Measurements from ENCODE around the gene ZNG1F.
"Not testable (repeated sequence)": the region's sequence is repeated elsewhere in the genome, so short reads cannot be mapped to it uniquely, and the experiment has no call there.

ZNG1F gene

GRCh38 chr9:41120696-41121095 is 68.4 kb downstream of the ZNG1F start:
- not testable (repeated sequence) for DNase-seq

GRCh38 chr9:41119719-41120118 is 69.4 kb downstream of the ZNG1F start:
- not testable (repeated sequence) for DNase-seq

DNA sequence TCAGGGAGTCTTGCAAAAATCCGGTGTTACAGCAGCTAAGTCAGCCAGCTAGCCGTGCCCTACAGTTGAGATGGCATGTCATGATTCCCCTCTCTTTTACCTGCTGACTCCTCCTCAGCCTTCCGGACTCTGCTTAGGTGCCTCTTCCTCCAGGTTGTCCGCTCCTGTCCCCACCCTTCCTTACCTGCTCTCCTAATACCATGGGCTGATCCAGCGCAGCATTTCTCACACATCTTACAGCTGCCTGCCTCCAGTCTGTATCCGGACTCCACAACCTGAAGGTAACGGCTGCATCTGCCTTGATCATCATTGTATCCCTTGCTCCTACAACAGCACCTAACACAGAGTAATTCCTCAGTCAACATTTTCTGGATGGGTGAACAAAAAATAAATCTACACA is 69.8 kb downstream of the ZNG1F start:
- not testable (repeated sequence) for DNase-seq

GRCh38 chr9:41113348-41113747 is 75.8 kb downstream of the ZNG1F start:
- not testable (repeated sequence) for DNase-seq

- DNase-seq, result not testable (repeated sequence)
Observed at GRCh38 chr9:41111414-41111813, 77.7 kb downstream of the ZNG1F start.

DNA sequence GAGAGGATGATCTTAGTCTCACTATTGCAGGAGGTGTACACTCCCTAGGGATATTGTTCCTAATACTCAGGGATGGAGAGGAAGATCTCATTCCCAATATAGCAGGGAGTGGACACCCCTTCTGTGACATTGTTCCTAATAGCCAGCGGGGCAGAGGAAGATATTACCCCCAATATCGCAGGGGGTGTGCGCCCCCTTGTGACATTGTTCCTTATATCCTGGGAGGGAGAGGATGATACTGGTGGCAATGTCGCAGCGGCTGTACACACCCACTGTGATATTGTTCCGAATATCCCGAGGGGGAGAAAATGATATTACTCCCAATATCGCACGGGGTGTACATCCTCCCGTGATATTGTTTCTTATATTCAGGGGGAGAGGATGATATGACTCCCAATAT is 78.2 kb downstream of the ZNG1F start:
- not testable (repeated sequence) for DNase-seq

DNA sequence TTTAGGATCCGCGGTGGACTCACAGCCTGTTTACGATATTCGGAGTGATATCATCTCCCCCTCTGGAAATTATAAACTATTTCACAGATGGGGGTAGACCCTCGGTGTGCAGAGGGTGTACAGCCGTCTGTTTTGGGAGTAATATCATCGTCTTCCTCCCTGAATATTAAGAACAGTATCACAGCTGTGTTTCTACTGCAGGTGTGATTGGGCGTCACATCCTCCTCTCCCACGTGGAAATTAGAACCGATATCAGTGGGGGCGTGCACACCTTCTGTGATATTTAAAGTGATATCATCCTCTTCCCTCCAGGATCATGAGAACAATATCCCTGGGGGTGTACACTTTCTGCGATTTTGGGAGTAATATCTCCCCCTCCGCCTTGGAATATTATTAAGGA is 79.9 kb downstream of the ZNG1F start:
- DNase-seq, result not testable (repeated sequence)

DNA sequence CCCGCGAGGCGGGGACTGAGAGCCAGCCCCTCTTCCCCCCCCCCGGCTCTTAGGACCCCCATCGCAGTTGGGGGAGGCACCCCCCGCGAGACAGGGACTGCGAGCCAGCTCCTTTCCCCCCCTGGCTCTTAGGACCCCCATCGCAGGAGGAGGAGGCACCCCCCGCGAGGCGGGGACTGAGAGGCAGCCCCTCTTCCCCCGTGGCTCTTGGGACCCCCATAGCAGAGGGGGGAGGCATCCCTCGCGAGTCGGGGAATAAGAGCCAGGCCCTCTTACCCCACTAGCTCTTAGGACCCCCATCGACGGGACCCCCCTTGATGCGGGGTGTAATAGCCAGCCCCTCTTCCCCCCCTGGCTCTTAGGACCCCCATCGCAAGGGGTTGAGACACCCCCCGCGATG is 80.3 kb downstream of the ZNG1F start:
- not testable (repeated sequence) for DNase-seq

GRCh38 chr9:41106472-41107116 is 82.5 kb downstream of the ZNG1F start:
- not testable (repeated sequence) for DNase-seq

DNA sequence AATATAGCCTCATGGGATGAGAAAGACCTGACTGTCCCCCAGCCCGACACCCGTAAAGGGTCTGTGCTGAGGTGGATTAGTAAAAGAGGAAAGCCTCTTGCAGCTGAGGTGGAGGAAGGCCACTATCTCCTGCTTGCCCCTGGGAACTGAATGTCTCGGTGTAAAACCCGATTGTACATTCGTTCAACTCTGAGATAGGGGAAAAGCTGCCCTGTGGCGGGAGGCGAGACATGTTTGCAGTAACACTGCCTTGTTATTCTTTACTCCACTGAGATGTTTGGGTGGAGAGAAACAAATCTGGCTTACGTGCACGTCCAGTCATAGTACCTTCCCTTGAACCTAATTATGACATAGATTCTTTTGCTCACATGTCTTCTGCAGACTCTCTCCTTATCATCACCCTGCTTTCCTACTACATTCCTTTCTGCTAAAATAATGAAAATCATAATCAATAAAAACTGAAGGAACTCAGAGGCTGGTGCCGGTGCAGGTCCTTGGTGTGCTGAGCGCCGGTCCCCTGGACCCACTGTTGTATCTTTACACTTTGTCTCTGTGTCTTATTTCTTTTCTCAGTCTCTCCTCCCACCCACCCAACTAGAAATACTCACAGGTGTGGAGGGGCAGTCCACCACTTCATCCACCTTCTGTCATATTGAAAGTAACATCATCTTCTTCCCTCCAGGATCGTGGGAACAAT is 83.4 kb downstream of the ZNG1F start:
- not testable (repeated sequence) for DNase-seq

GRCh38 chr9:41104542-41104941 is 84.6 kb downstream of the ZNG1F start:
- DNase-seq, result not testable (repeated sequence)

- DNase-seq, result not testable (repeated sequence)
Observed at GRCh38 chr9:41100508-41100907, 88.6 kb downstream of the ZNG1F start.

GRCh38 chr9:41098759-41099158 is 90.4 kb downstream of the ZNG1F start:
- not testable (repeated sequence) for DNase-seq

GRCh38 chr9:41095060-41095459 is 94.1 kb downstream of the ZNG1F start:
- not testable (repeated sequence) for DNase-seq

- not testable (repeated sequence) for DNase-seq
Observed at GRCh38 chr9:41094010-41094773, 94.9 kb downstream of the ZNG1F start.

DNA sequence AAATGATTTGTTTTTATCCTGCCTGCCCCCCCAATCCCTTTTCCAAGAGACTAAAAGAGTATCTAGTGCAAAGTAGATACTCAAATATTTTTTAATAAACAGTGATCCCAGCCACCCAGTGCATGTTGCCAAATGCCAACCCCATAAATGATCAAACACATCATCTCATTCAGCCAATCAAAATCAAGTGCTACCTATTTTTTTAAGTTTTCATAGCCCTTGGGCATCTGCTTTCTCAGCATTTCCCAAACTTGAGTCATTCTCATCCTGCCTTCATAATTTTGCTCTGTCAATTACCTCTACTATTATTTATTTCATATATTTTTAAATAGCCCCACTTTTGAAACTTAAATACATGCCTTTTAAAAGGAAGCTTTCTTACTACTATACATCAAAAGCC is 98.2 kb downstream of the ZNG1F start:
- DNase-seq, result not testable (repeated sequence)

DNA sequence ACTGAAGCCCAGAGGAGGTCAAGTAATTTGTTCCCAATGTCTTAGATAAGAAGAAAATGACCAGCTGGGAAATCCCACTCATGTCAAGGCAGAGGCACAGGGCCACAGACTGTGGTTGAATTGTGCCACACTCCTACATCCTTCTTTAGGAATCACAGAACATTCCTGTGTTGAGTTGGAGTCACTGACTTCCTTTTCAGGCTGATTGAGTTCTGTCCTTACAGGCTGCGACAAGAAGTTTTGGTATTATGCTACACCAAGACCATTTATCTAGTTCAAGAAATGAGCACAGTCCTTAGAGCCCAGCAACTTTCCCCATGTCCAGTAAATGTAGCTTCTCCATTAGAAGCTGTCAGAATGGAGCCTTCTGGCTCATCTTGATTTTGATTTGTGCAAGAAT is 98.7 kb downstream of the ZNG1F start:
- DNase-seq, result not testable (repeated sequence)

DNA sequence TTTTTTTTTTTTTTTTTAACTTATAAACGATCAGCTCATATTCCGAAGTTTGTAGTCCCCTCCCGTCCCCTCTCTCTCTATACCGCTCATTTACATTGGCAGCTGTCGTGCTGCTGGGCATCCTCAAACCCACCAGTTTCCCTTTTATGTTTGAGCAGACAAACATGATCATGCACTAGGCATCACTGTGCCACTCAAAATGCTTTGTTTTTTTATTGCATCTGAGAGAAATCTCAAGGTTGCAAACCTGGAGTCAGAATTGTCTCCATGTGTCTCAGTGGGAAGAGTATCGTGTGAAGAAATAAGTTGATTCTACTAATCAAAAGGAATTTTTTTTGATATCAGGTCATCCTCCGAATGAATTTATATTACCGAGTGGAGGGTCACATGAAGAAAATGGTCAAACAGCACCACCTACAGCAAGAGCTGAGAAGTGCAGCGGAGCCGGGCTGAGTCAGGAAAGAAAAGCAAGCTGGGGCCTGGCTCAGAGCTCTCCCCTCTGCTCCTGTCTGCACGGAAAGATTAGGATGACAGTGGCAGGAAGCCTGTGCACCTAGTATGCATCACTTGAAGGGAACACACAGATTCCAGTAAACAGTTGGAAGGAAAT is 100.6 kb downstream of the ZNG1F start:
- DNase-seq, result not testable (repeated sequence)

GRCh38 chr9:41087929-41088328 is 101.2 kb downstream of the ZNG1F start:
- not testable (repeated sequence) for DNase-seq

DNA sequence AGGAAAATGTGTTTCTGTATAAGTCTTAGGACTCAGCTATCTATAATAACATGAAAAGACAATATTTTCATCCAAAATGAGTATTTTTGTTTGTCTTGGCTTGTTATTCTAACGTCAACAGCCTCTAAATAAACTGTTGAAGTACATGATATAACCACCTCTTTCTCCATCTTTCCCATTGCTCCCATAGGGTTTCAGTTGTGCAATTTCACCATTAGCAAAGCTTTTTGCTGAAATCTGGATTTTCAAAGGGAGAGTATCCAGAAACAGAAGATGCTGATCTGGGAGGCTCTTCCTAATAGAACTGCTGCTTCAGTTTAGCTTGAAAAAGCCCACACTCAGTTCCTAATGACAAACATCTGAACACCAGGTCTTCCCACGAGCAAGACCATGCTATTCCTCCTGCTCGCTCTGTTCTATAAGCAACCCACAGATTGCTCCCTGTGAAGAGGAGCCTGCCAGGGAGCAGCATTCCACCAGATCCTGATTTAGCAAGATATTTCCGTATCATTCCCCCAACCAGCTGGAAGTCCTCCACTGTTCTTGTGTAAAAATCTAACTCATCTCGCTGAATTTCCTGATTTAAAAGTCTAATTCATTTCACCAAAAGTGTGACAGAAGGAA is 101.8 kb downstream of the ZNG1F start:
- DNase-seq, result not testable (repeated sequence)

- DNase-seq, result not testable (repeated sequence)
Observed at GRCh38 chr9:41086685-41087084, 102.4 kb downstream of the ZNG1F start.

- DNase-seq, result not testable (repeated sequence)
Observed at GRCh38 chr9:41086215-41086614, 102.9 kb downstream of the ZNG1F start.

DNA sequence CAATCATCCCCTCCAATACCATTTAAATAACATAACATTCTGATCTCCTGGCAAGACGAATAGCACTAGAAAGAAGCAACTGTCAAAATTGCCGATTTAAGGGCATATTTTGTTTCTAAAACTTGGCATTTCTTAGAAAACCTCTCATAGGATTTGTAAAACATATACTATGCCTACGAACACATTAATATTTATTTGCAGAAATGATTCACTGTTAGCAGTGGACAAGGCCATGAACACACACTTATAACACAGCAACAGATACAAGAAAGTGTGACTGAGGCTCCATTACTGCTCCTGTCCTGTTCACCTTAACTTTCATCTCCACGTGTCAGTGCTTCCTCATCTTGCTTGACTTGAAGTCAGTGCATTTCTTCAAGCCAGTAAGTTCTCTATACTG is 106.8 kb downstream of the ZNG1F start:
- DNase-seq, result not testable (repeated sequence)
